Activated B cell treated with CpG ODN at 0.5 μM for 24 hours (primary cell): ENCODE results near the gene PLA2G7. TPM values are rescaled to one million over a fixed set of nuclear protein-coding genes. Genes with fewer than 3 reads are reported as not detected.

Experiments used
- ATAC-seq: fragments of 200-7000 bp; cut with Tn5 transposase; one replicate; pipeline ENCODE4 v1.10.0; 2021; ENCODE audit warnings: low read depth, mild to moderate bottlenecking, moderate library complexity
- CTCF ChIA-PET: fragments of 350-600 bp; sonication (Branson Sonifier 250); formaldehyde crosslinking; loops from one replicate; lab custom pipeline; 2021; ENCODE audit warnings: antibody characterized with exemption; lab: Charles Lee
- POLR2A ChIA-PET: fragments of 350-600 bp; sonication (Branson Sonifier 250); formaldehyde crosslinking; loops from one replicate; lab custom pipeline; 2021; ENCODE audit warnings: antibody characterized with exemption; lab: Charles Lee
- DNase-seq: peaks from one replicate; pipeline ENCODE4 v3.0.0; 2022
- H3K27ac Mint-ChIP-seq: one replicate; pipeline ENCODE4 v1.8.0; 2020; ENCODE audit warnings: mixed read lengths
- H3K27me3 Mint-ChIP-seq: one replicate; pipeline ENCODE4 v1.8.0; 2021; ENCODE audit warnings: mixed read lengths
- H3K36me3 Mint-ChIP-seq: one replicate; pipeline ENCODE4 v1.8.0; 2021; ENCODE audit warnings: low read depth, mixed read lengths
- H3K4me1 Mint-ChIP-seq: one replicate; pipeline ENCODE4 v1.8.0; 2021; ENCODE audit warnings: mixed read lengths
- H3K4me3 Mint-ChIP-seq: one replicate; pipeline ENCODE4 v1.8.0; 2020; ENCODE audit warnings: mild to moderate bottlenecking, mixed read lengths
- H3K9me3 Mint-ChIP-seq: one replicate; pipeline ENCODE4 v1.8.0; 2020; ENCODE audit warnings: mixed read lengths
- intact Hi-C: fragments of 100-400 bp; cut with micrococcal nuclease; formaldehyde crosslinking; loops from one replicate; pipeline ENCODE4 v1.15.1; 2024
- total RNA-seq: library from RNA; stranded (reverse); gene quantifications from 2 replicates; pipeline ENCODE4 v1.2.3, GENCODE V29; 2022
- TF ChIP-seq, protein P1 (sequence below): fragments of 200-600 bp; IDR thresholded peaks from one replicate; pipeline ENCODE4 v1.8.0; 2022; ENCODE audit warnings: antibody characterized with exemption, mild to moderate bottlenecking

Gene PLA2G7
- total RNA-seq, 1 donor from 2014 or later = 0.38 TPM

- Mint-ChIP-seq H3K4me3 (no peak overlapping the region), H3K4me1 (no peaks in the 10 kb centered on the region), H3K27ac (no peak overlapping the region), H3K27me3 (peaks cover 2% of the 10 kb centered on the region), H3K36me3 (no peaks in the 10 kb centered on the region), H3K9me3 (no peaks in the 10 kb centered on the region)
- no peak for DNase-seq
- POLR2A ChIA-PET = no interaction called here
- CTCF ChIA-PET = no interaction called here
- intact Hi-C loops = no loop called here
- TF ChIP-seq, protein P1, sequence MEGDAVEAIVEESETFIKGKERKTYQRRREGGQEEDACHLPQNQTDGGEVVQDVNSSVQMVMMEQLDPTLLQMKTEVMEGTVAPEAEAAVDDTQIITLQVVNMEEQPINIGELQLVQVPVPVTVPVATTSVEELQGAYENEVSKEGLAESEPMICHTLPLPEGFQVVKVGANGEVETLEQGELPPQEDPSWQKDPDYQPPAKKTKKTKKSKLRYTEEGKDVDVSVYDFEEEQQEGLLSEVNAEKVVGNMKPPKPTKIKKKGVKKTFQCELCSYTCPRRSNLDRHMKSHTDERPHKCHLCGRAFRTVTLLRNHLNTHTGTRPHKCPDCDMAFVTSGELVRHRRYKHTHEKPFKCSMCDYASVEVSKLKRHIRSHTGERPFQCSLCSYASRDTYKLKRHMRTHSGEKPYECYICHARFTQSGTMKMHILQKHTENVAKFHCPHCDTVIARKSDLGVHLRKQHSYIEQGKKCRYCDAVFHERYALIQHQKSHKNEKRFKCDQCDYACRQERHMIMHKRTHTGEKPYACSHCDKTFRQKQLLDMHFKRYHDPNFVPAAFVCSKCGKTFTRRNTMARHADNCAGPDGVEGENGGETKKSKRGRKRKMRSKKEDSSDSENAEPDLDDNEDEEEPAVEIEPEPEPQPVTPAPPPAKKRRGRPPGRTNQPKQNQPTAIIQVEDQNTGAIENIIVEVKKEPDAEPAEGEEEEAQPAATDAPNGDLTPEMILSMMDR = no peak
- no peak for ATAC-seq
These were observed 23.7 kb downstream of the PLA2G7 start for GRCh38 chr6:46711491-46711890.

DNA sequence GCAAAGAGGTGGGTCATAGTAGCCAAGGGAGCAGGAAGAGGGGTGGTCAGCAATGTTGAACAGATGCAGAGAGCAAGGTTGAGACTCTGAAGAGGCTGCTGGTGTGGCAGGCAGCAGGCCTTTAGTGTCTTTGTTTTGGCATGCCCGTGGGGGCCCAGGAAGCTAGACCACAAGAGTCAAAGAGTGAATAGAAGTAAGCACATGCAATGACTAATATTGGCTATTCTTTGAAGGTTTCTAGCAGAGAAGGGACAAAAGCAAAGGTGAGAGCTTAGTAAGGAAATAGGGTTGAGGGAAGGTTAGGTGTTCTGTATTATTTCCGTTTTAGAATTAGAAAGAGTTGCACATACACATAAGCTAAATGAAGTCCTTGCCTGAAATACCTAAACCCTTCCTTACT, 28.7 kb downstream of the PLA2G7 start:
- Mint-ChIP-seq H3K4me3 (no peak overlapping the region), H3K9me3 (no peaks in the 10 kb centered on the region), H3K27me3 (peaks cover 10% of the 10 kb centered on the region), H3K36me3 (no peaks in the 10 kb centered on the region), H3K4me1 (no peaks in the 10 kb centered on the region), H3K27ac (no peak overlapping the region)
- ChIA-PET CTCF (no interaction called here), POLR2A (no interaction called here)
- TF ChIP-seq, protein P1 = no peak
- no peak for ATAC-seq
- DNase-seq = no peak
- intact Hi-C loops = no loop called here

DNA sequence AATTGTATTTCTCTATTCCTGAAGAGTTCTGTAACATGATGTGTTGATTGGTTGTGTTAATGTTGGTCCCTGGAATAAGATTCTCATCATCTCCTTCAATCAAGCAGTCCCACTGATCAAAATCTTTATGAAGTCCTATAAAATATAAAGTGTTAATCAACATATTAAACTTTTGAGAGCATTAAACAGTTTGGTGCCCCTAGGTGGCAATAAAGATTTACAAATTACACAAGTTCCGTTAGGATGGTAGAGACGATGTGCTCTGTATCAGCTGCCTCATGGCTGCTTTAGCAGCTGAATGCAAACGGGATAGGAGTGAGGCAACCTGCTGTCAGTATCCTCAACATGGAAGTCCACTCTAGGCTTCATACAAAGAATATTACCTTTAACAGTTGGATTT, 30.6 kb downstream of the PLA2G7 start:
- Mint-ChIP-seq H3K4me1 (no peaks in the 10 kb centered on the region), H3K9me3 (no peaks in the 10 kb centered on the region), H3K36me3 (no peaks in the 10 kb centered on the region), H3K27me3 (peaks cover 13% of the 10 kb centered on the region), H3K4me3 (no peak overlapping the region), H3K27ac (no peak overlapping the region)
- intact Hi-C loops = no loop called here
- DNase-seq (no peak), ATAC-seq (no peak)
- ChIA-PET CTCF (no interaction called here), POLR2A (no interaction called here)
- TF ChIP-seq, protein P1 = no peak

DNA sequence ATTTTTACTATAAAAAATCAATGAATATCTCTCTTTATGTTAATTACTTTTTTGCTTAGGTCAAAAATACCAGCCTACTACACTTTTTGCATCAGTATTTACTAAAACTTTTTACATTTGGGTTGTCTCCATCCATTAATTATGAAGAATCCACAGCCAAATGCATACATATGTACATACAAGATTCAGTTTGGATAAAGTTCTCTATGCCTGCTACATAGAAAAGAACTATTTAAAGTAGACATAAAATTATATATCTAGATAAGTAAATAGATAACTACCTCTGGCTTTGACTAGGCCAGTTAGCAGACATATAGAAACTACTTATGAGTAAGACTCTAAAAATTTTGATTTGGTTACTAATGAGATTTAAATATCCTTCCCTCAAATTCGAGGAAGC, 35.2 kb downstream of the PLA2G7 start:
- H3K4me3 Mint-ChIP-seq = no peak overlapping the region
- POLR2A ChIA-PET = no interaction called here
- ATAC-seq = no peak
- H3K27me3 Mint-ChIP-seq = peaks cover 8% of the 10 kb centered on the region
- intact Hi-C loops = no loop called here
- no peaks in the 10 kb centered on the region for H3K36me3 Mint-ChIP-seq
- H3K9me3 Mint-ChIP-seq = no peaks in the 10 kb centered on the region
- no peak overlapping the region for H3K27ac Mint-ChIP-seq
- TF ChIP-seq, protein P1 = no peak
- CTCF ChIA-PET = no interaction called here
- DNase-seq = no peak
- H3K4me1 Mint-ChIP-seq = no peaks in the 10 kb centered on the region

DNA sequence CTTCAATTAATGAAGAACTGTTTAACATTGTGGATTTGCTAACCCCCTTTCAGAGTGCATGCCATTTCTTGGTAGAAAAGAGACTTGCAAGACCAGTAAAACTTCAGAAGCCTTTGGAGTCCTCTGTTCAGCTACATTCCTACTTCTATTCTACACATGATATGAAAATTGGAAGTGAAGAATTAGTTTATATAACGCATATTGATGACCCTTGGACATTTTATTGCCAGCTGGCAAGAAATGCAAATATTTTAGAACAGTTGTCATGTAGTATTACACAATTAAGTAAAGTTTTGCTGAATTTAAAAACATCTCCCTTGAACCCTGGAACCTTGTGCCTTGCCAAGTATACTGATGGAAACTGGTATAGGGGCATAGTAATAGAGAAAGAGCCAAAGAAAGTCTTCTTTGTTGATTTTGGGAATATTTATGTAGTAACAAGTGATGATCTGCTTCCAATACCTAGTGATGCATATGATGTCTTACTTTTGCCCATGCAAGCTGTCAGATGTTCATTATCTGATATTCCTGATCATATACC, 44.2 kb downstream of the PLA2G7 start:
- H3K4me1 Mint-ChIP-seq = no peaks in the 10 kb centered on the region
- H3K36me3 Mint-ChIP-seq = no peaks in the 10 kb centered on the region
- intact Hi-C loops = no loop called here
- H3K27me3 Mint-ChIP-seq = no peaks in the 10 kb centered on the region
- DNase-seq (no peak), ATAC-seq (no peak)
- H3K27ac Mint-ChIP-seq = no peak overlapping the region
- H3K4me3 Mint-ChIP-seq = no peak overlapping the region
- ChIA-PET POLR2A (no interaction called here), CTCF (no interaction called here)
- no peaks in the 10 kb centered on the region for H3K9me3 Mint-ChIP-seq
- TF ChIP-seq, protein P1 = no peak
